GM18526 (cell line): ENCODE results near the gene RAB20.

Source experiments
- POLR2A ChIP-seq: IDR thresholded peaks from 3 replicates; pipeline ENCODE4 v1.6.1; 2011; ENCODE audit not compliant: insufficient read length; ENCODE audit errors: extremely low read depth

RAB20 gene

GRCh38 chr13:110528911-110529310 lies 32.6 kb downstream of the RAB20 start:
- no peak for TF ChIP-seq POLR2A

GRCh38 chr13:110528371-110528770 lies 33.2 kb downstream of the RAB20 start:
- TF ChIP-seq POLR2A = no peak

- no peak for TF ChIP-seq POLR2A
Measured at GRCh38 chr13:110525328-110526319, 35.9 kb downstream of the RAB20 start.

- TF ChIP-seq POLR2A = no peak
Measured at GRCh38 chr13:110524541-110525257, 36.8 kb downstream of the RAB20 start.

- no peak for TF ChIP-seq POLR2A
Measured at GRCh38 chr13:110523838-110524540, 37.5 kb downstream of the RAB20 start.

GRCh38 chr13:110523180-110523579 lies 38.3 kb downstream of the RAB20 start:
- TF ChIP-seq POLR2A = no peak

- no peak for TF ChIP-seq POLR2A
Measured at GRCh38 chr13:110522721-110523120, 38.8 kb downstream of the RAB20 start.

- TF ChIP-seq POLR2A = no peak
Measured at GRCh38 chr13:110521946-110522345, 39.6 kb downstream of the RAB20 start.

GRCh38 chr13:110521296-110521680 lies 40.2 kb downstream of the RAB20 start:
- no peak for TF ChIP-seq POLR2A

- no peak for TF ChIP-seq POLR2A
Measured at GRCh38 chr13:110520431-110521295, 40.9 kb downstream of the RAB20 start.

- TF ChIP-seq POLR2A = no peak
Measured at GRCh38 chr13:110519506-110519905, 42.0 kb downstream of the RAB20 start.

GRCh38 chr13:110519046-110519445 lies 42.5 kb downstream of the RAB20 start:
- no peak for TF ChIP-seq POLR2A

- TF ChIP-seq POLR2A = no peak
Measured at GRCh38 chr13:110518571-110518970, 43.0 kb downstream of the RAB20 start.

- no peak for TF ChIP-seq POLR2A
Measured at GRCh38 chr13:110518226-110518525, 43.3 kb downstream of the RAB20 start.
